K562 (cell line): Measurements from ENCODE around the gene IRF3. TPM values are rescaled to one million over a fixed set of nuclear protein-coding genes. Genes with fewer than 3 reads are reported as not detected.

Source experiments
- ATAC-seq: fragments of 200-7000 bp; cut with Tn5 transposase; 3 replicates; pipeline ENCODE4 v1.9.1; 2020; ENCODE audit warnings: moderate library complexity
- BruUV-seq: library from RNA; stranded (reverse); fragments of 400-500 nt; replicated peaks from 2 replicates; lab custom pipeline; 2021; lab: Mats Ljungman, UMichigan
- CTCF ChIA-PET: fragments of 300-600 bp; formaldehyde crosslinking; extraction: SDS; loops from one replicate; lab custom pipeline; 2021; ENCODE audit warnings: low intra/inter-chr PET ratio; lab: Yijun Ruan, JAX
- POLR2A ChIA-PET: fragments of 300-600, 350-650 bp; sonication (Branson Sonifier 250); formaldehyde crosslinking; extraction: SDS; loops from one replicate; lab custom pipeline; 2021; ENCODE audit warnings: antibody characterized with exemption, inconsistent platforms; lab: Yijun Ruan, JAX
- DNase-seq, 4 experiments: peaks; one replicate each; pipeline versions ENCODE4 v3.0.0 to v3.0.0-alpha.2; 2011 to 2018; ENCODE audit warnings: low spot score in 3 of 4, mixed read lengths in 3 of 4; ENCODE audit errors: extremely low read depth in 1 of 4
- FAIRE-seq: peaks from 2 replicates; lab custom pipeline; 2011; peaks lifted over from hg19 to GRCh38; lab: Jason Lieb, UNC
- H2AFZ ChIP-seq: 2 replicates; pipeline ENCODE4 v1.6.0; 2011; ENCODE audit warnings: low read depth, low read length, control low read depth, inconsistent platforms
- H3K27ac ChIP-seq: fragments of 200-600 bp; 3 replicates; pipeline ENCODE4 v1.8.0; 2011; ENCODE audit warnings: low read depth, mild to moderate bottlenecking, control low read depth, inconsistent platforms, low read length, moderate library complexity, mixed read lengths; ENCODE audit errors: extremely low read depth
- H3K27me3 ChIP-seq, 2 experiments: fragments of 300-600 bp in 1 of 2; 2 replicates in 1 of 2; 3 replicates in 1 of 2; pipeline versions ENCODE4 v1.6.0 to v1.8.0; 2011; ENCODE audit warnings: inconsistent platforms in 2 of 2, low read length in 2 of 2, mild to moderate bottlenecking in 1 of 2, mixed read lengths in 1 of 2, moderate library complexity in 1 of 2; ENCODE audit not compliant: control insufficient read depth in 2 of 2, insufficient read depth in 2 of 2
- H3K36me3 ChIP-seq: fragments of 300-600 bp; 3 replicates; pipeline ENCODE4 v1.8.0; 2011; ENCODE audit warnings: mild to moderate bottlenecking, low read length, inconsistent platforms; ENCODE audit not compliant: control insufficient read depth, insufficient read depth
- H3K4me1 ChIP-seq, 2 experiments: fragments of 200-600 bp in 1 of 2; replicated peaks in 1 of 2; 2 replicates in 1 of 2; 3 replicates in 1 of 2; pipeline versions ENCODE4 v1.5.1 to v1.8.0; 2011; ENCODE audit warnings: inconsistent platforms in 2 of 2, low read length in 2 of 2, mild to moderate bottlenecking in 1 of 2, mixed read lengths in 1 of 2, moderate library complexity in 1 of 2; ENCODE audit not compliant: control insufficient read depth in 2 of 2, insufficient read depth in 2 of 2
- H3K4me2 ChIP-seq: 2 replicates; pipeline ENCODE4 v1.6.1; 2011; ENCODE audit warnings: low read length, control low read depth, inconsistent platforms, mixed read lengths; ENCODE audit not compliant: insufficient read depth
- H3K4me3 ChIP-seq: fragments of 200-600 bp; sonication (generic), shearing (Covaris generic); 2 replicates; pipeline ENCODE4 v1.5.1; 2016; ENCODE audit warnings: control low read depth, inconsistent platforms
- H3K79me2 ChIP-seq: fragments of 200-600 bp; 3 replicates; pipeline ENCODE4 v1.8.0; 2011; ENCODE audit warnings: low read length, inconsistent platforms; ENCODE audit not compliant: control insufficient read depth, insufficient read depth
- H3K9ac ChIP-seq, 2 experiments: 2 replicates each; pipeline versions ENCODE4 v1.6.0 to v1.6.1; 2011; ENCODE audit warnings: low read depth in 2 of 2, low read length in 2 of 2, control low read depth in 1 of 2, inconsistent platforms in 1 of 2, mild to moderate bottlenecking in 1 of 2, mixed read lengths in 1 of 2; ENCODE audit not compliant: insufficient read depth in 1 of 2
- H3K9me1 ChIP-seq: one replicate; pipeline ENCODE4 v1.6.0; 2011; ENCODE audit warnings: inconsistent platforms, mild to moderate bottlenecking, low read length, moderate library complexity; ENCODE audit not compliant: control insufficient read depth, insufficient read depth
- H3K9me3 ChIP-seq: replicated peaks from 2 replicates; pipeline ENCODE4 v1.5.1; 2011; ENCODE audit warnings: low read depth, low read length, inconsistent platforms; ENCODE audit not compliant: control insufficient read depth, insufficient read depth
- H4K20me1 ChIP-seq: replicated peaks from 2 replicates; pipeline ENCODE4 v1.6.1; 2011; ENCODE audit warnings: low read length, inconsistent platforms, mixed read lengths; ENCODE audit not compliant: control insufficient read depth, insufficient read depth
- CCAR2 ChIP-seq: fragments of 200-400 bp; formaldehyde crosslinking; IDR thresholded peaks from 2 replicates; pipeline ENCODE4 v1.6.1; 2017; ENCODE audit warnings: mild to moderate bottlenecking, low read depth, low read length
- CHD2 ChIP-seq: IDR thresholded peaks from 2 replicates; pipeline ENCODE4 v1.6.1; 2011; ENCODE audit warnings: low read depth, low read length
- DPF2 ChIP-seq: fragments of 450-650 bp; IDR thresholded peaks from 2 replicates; pipeline ENCODE4 v1.6.1; 2016
- ESRRA ChIP-seq: fragments of 450-650 bp; IDR thresholded peaks from 2 replicates; pipeline ENCODE4 v1.6.1; 2014; ENCODE audit warnings: low read depth, mild to moderate bottlenecking, moderate library complexity, borderline replicate concordance
- JUND ChIP-seq, 2 experiments: IDR thresholded peaks; 2 replicates in 1 of 2; 3 replicates in 1 of 2; pipeline ENCODE4 v1.6.1; 2011; ENCODE audit warnings: borderline replicate concordance in 2 of 2, low read depth in 2 of 2, low read length in 2 of 2, improper control_type of control experiment in 1 of 2, missing biosample characterization in 1 of 2, missing genetic modification characterization in 1 of 2, missing genetic modification reagents in 1 of 2
- MXI1 ChIP-seq: IDR thresholded peaks from 2 replicates; pipeline ENCODE4 v1.6.1; 2011; ENCODE audit warnings: low read depth, mild to moderate bottlenecking, improper control_type of control experiment, low read length
- NCOA2 ChIP-seq, 2 experiments: fragments of 450-650 bp; IDR thresholded peaks; 2 replicates each; pipeline ENCODE4 v1.6.1; 2018; ENCODE audit warnings: mild to moderate bottlenecking in 2 of 2, moderate library complexity in 1 of 2; ENCODE audit not compliant: partially characterized antibody in 2 of 2
- NFXL1 ChIP-seq: fragments of 450-650 bp; formaldehyde crosslinking; IDR thresholded peaks from 2 replicates; pipeline ENCODE4 v1.4.0; 2021; ENCODE audit warnings: mild to moderate bottlenecking
- VEZF1 ChIP-seq: fragments of 200-800 bp; sonication (Bioruptor generic); IDR thresholded peaks from 2 replicates; pipeline ENCODE4 v1.6.1; 2017; ENCODE audit warnings: missing genetic modification characterization, missing compliant biosample characterization
- ZNF165 ChIP-seq: fragments of 250-450 bp; sonication (Bioruptor Pico); IDR thresholded peaks from 2 replicates; pipeline ENCODE4 v1.4.0; 2020; ENCODE audit warnings: borderline replicate concordance
- ZNF316 ChIP-seq: fragments of 450-650 bp; IDR thresholded peaks from 2 replicates; pipeline ENCODE4 v1.6.1; 2016
- WGBS: fragments of 100-300 bp; shearing (Covaris generic); methylation state at CpG from one replicate; pipeline ENCODE4 v1.1.6; 2016; ENCODE audit warnings: low coverage, mixed read lengths; ENCODE audit not compliant: insufficient coverage; ENCODE audit errors: missing lambda C conversion rate; 5-methylcytosine and 5-hydroxymethylcytosine counted together
- in situ Hi-C: fragments of 300-500 bp; cut with MboI; formaldehyde crosslinking; loops from 4 replicates; pipeline ENCODE4 v1.15.0; 2018; ENCODE audit warnings: inconsistent platforms, mixed read lengths
- intact Hi-C: fragments of 100-400 bp; cut with micrococcal nuclease; formaldehyde crosslinking; loops from 2 replicates; pipeline ENCODE4 v1.14.2; 2022
- polyA plus RNA-seq, 8 experiments: library from polyadenylated mRNA; depleted of rRNA in 4 of 8; stranded (reverse) in 5 of 8; unstranded in 3 of 8; fragments of >200 nt; fragmentation: Nextera tagmentation in 2 of 8; fragmentation: Illumina TruSeq in 1 of 8; extraction: Ambion mirVana in 2 of 8; extraction: Trizol in 1 of 8; gene quantifications; 2 replicates each; pipeline versions ENCODE4 v1.2.1 to v1.2.3, GENCODE V29; 2011 to 2014; ENCODE audit warnings: inconsistent platforms in 1 of 8, missing spikeins in 1 of 8
- total RNA-seq, 7 experiments: library from RNA; depleted of rRNA in 6 of 7; stranded (reverse); fragments of >200 nt in 6 of 7; fragmentation: Illumina TruSeq in 2 of 7; extraction: Trizol in 2 of 7; gene quantifications; 2 replicates each; pipeline versions ENCODE4 v1.2.1 to v1.2.3, GENCODE V29; 2011 to 2021; ENCODE audit warnings: low replicate concordance in 1 of 7

IRF3 gene
- total and polyA plus RNA-seq, 9 of the 15 experiments (the other 6 are each of a cell fraction or from before 2014, with no cell fraction given): 7.5 to 145 (median 65.4) TPM

GRCh38 chr19:49713236-49713845 lies 47.7 kb upstream of the IRF3 start:
- intact Hi-C loops: loop anchor here (10.0 kb wide), 1 partner anchor 161 kb away; the partner anchor contains the start of genes AKT1S1 and TBC1D17
- in situ Hi-C loops: no loop called here
- ATAC-seq (no peak), DNase-seq (no peak), FAIRE-seq (no peak)
- Histone ChIP-seq H3K4me3 (peak overlapping the region; percentile 34; the same call in 1 of the 2 replicates), H3K79me2 (no peaks in the 10 kb centered on the region), H2AFZ (no peak overlapping the region), H3K9me3 (no peaks in the 10 kb centered on the region), H3K36me3 (no peaks in the 10 kb centered on the region), H3K27ac (no peak overlapping the region), H4K20me1 (no peaks in the 10 kb centered on the region), H3K9me1 (no peaks in the 10 kb centered on the region), H3K4me2 (no peak overlapping the region), H3K4me1 (peaks cover 20 to 33% of the 10 kb centered on the region in 2 experiments; a peak in 4 of 5 replicates), H3K9ac (peak overlapping the region in 1 of 2 experiments; percentile 62; a peak in 2 of 4 replicates), H3K27me3 (no peaks in the 10 kb centered on the region)
- no TSS peak for BruUV-seq
- no peak for TF ChIP-seq ESRRA
- TF ChIP-seq NCOA2 (IDR thresholded peaks at IDR 0.05; ENCODE audit: partially characterized antibody in 2 of 2): no peak
- no peak for TF ChIP-seq JUND (IDR thresholded peaks at IDR 0.05; ENCODE audit: borderline replicate concordance, low read depth, low read length)
- no peak for TF ChIP-seq JUND (tag; IDR thresholded peaks at IDR 0.05; ENCODE audit: borderline replicate concordance, low read depth, low read length)
- TF ChIP-seq NFXL1 (CRISPR knock-in tag): no peak
- no peak for TF ChIP-seq CHD2
- TF ChIP-seq VEZF1 (CRISPR knock-in tag): no peak
- no peak for TF ChIP-seq MXI1
- TF ChIP-seq ZNF165 (CRISPR knock-in tag): no peak
- no peak for TF ChIP-seq CCAR2
- no peak for TF ChIP-seq ZNF316
- TF ChIP-seq DPF2: no peak
- ChIA-PET CTCF (no interaction called here), POLR2A (interaction anchor here (0.5 to 0.9 kb wide), 2 partner anchors 27 to 218 kb away, joined by 3 read pairs; no protein-coding TSS in a partner anchor)
- 86% methylated on average over 6 of the region's 8 CpGs for WGBS
